PC-9 (cell line): ENCODE data around the gene HIGD1B. TPM values are rescaled to one million over a fixed set of nuclear protein-coding genes. Genes with fewer than 3 reads are reported as not detected.

ENCODE experiments used
- BruUV-seq: library from RNA; stranded (reverse); fragments of 400-500 nt; replicated peaks from 2 replicates; lab custom pipeline; 2021; lab: Mats Ljungman, UMichigan
- CTCF ChIA-PET: fragments of 300-600 bp; sonication (Branson Sonifier 250); formaldehyde crosslinking; loops from one replicate; lab custom pipeline; 2022; ENCODE audit warnings: antibody characterized with exemption; lab: Charles Lee
- POLR2A ChIA-PET: fragments of 300-600 bp; sonication (Branson Sonifier 250); formaldehyde crosslinking; loops from one replicate; lab custom pipeline; 2022; ENCODE audit warnings: antibody characterized with exemption; ENCODE audit not compliant: unreplicated experiment; lab: Charles Lee
- DNase-seq, 2 experiments: peaks; one replicate each; pipeline versions ENCODE4 v3.0.0 to v3.0.0-alpha.2; 2015 to 2022; ENCODE audit warnings: mixed read lengths in 1 of 2
- H2AFZ ChIP-seq: fragments of 200-600 bp; sonication (generic); 2 replicates; pipeline ENCODE4 v1.8.1; 2017; ENCODE audit warnings: antibody characterized with exemption
- H3F3A ChIP-seq: fragments of 200-600 bp; sonication (generic); 2 replicates; pipeline ENCODE4 v1.8.1; 2017; ENCODE audit warnings: antibody characterized with exemption, mild to moderate bottlenecking, low read depth; ENCODE audit not compliant: insufficient read depth
- H3K27ac ChIP-seq: fragments of 200-600 bp; sonication (generic); 2 replicates; pipeline ENCODE4 v1.6.1; 2016; ENCODE audit warnings: mixed run types
- H3K27me3 ChIP-seq: fragments of 200-600 bp; sonication (generic); 2 replicates; pipeline ENCODE4 v1.6.1; 2016; ENCODE audit warnings: low read depth, mixed run types; ENCODE audit not compliant: insufficient read depth
- H3K36me3 ChIP-seq: fragments of 200-600 bp; sonication (generic); 2 replicates; pipeline ENCODE4 v1.6.1; 2016; ENCODE audit warnings: low read depth, mixed run types
- H3K4me1 ChIP-seq: fragments of 200-600 bp; sonication (generic); replicated peaks from 2 replicates; pipeline ENCODE4 v1.6.1; 2016; ENCODE audit warnings: mixed run types; ENCODE audit not compliant: insufficient read depth
- H3K4me2 ChIP-seq: fragments of 200-600 bp; sonication (generic); 2 replicates; pipeline ENCODE4 v1.6.1; 2017; ENCODE audit warnings: mixed run types
- H3K4me3 ChIP-seq: fragments of 200-600 bp; sonication (generic); 2 replicates; pipeline ENCODE4 v1.6.1; 2016; ENCODE audit warnings: mixed run types
- H3K79me2 ChIP-seq: fragments of 200-600 bp; sonication (generic); 2 replicates; pipeline ENCODE4 v1.6.1; 2017; ENCODE audit warnings: low read depth, mixed run types
- H3K9me2 ChIP-seq: fragments of 200-600 bp; sonication (generic); 2 replicates; pipeline ENCODE4 v1.8.1; 2017; ENCODE audit warnings: mild to moderate bottlenecking; ENCODE audit not compliant: insufficient read depth
- H3K9me3 ChIP-seq: fragments of 200-600 bp; sonication (generic); 2 replicates; pipeline ENCODE4 v1.8.1; 2016; ENCODE audit warnings: low read depth; ENCODE audit not compliant: insufficient read depth
- H4K20me1 ChIP-seq: fragments of 200-600 bp; sonication (generic); 2 replicates; pipeline ENCODE4 v1.8.1; 2017; ENCODE audit not compliant: insufficient read depth
- EZH2 ChIP-seq: fragments of 200-600 bp; sonication (generic); IDR thresholded peaks from 2 replicates; pipeline ENCODE4 v1.8.0; 2017; ENCODE audit warnings: antibody characterized with exemption, low read depth
- intact Hi-C: fragments of 100-400 bp; cut with micrococcal nuclease; formaldehyde crosslinking; loops from one replicate; pipeline ENCODE4 v1.10.0; 2022; ENCODE audit not compliant: unreplicated experiment
- total RNA-seq: library from RNA; stranded (reverse); gene quantifications from 2 replicates; pipeline ENCODE4 v1.2.3, GENCODE V29; 2021
- TF ChIP-seq, protein P1 (sequence below): fragments of 200-600 bp; sonication (generic); conservative IDR thresholded peaks from 2 replicates; pipeline ENCODE4 v1.6.1; 2017; ENCODE audit warnings: mixed run types, antibody characterized with exemption, mild to moderate bottlenecking, moderate library complexity

Gene HIGD1B
- total RNA-seq, 1 experiment from 2014 or later, result not detected

GRCh38 chr17:44840936-44841335, 6.7 kb upstream of the HIGD1B start:
- Histone ChIP-seq H3K4me2 (no peak overlapping the region), H3K9me2 (no peaks in the 10 kb centered on the region), H3K27ac (no peak overlapping the region), H4K20me1 (no peaks in the 10 kb centered on the region), H3K4me3 (no peak overlapping the region), H3K9me3 (no peaks in the 10 kb centered on the region), H3F3A (peaks cover 12% of the 10 kb centered on the region; the same call in 1 of the 2 replicates), H3K4me1 (peaks cover 8% of the 10 kb centered on the region), H3K79me2 (no peaks in the 10 kb centered on the region), H2AFZ (no peak overlapping the region), H3K36me3 (no peaks in the 10 kb centered on the region), H3K27me3 (no peaks in the 10 kb centered on the region)
- DNase-seq, result no peak
- intact Hi-C loops, result no loop called here
- TF ChIP-seq EZH2, result no peak
- TF ChIP-seq, protein P1, sequence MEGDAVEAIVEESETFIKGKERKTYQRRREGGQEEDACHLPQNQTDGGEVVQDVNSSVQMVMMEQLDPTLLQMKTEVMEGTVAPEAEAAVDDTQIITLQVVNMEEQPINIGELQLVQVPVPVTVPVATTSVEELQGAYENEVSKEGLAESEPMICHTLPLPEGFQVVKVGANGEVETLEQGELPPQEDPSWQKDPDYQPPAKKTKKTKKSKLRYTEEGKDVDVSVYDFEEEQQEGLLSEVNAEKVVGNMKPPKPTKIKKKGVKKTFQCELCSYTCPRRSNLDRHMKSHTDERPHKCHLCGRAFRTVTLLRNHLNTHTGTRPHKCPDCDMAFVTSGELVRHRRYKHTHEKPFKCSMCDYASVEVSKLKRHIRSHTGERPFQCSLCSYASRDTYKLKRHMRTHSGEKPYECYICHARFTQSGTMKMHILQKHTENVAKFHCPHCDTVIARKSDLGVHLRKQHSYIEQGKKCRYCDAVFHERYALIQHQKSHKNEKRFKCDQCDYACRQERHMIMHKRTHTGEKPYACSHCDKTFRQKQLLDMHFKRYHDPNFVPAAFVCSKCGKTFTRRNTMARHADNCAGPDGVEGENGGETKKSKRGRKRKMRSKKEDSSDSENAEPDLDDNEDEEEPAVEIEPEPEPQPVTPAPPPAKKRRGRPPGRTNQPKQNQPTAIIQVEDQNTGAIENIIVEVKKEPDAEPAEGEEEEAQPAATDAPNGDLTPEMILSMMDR, result no peak
- ChIA-PET CTCF (no interaction called here), POLR2A (interaction anchor here (0.7 kb wide), 1 partner anchor 65 kb away, joined by 9 read pairs; no protein-coding TSS in a partner anchor)
- no TSS peak for BruUV-seq

GRCh38 chr17:44842748-44843147, 4.9 kb upstream of the HIGD1B start:
- CTCF ChIA-PET, result no interaction called here
- no peak for TF ChIP-seq EZH2
- TF ChIP-seq, protein P1, result no peak

DNA sequence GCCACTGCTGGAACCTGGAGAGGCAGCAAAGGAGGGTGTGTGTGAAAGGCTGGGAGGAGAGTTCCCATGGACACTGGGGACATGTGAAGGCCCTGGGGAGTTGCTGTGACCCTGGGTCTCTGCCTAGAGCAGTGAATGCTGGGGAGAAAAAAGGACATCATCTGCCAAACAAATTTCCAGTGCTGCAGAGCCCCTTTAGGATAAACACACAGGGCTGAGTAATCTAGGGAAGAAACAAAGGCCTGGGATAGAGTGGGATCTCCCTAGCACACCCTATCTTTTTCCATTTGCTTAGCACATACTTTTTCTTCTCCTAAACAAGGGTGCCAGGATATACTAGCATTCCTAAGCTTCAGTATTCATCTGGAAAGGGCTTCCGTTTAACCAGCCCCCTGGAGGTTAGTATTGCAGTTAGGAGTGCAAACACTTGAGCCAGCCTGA, 3.3 kb upstream of the HIGD1B start:
- CTCF ChIA-PET, result no interaction called here
- no TSS peak for BruUV-seq

More at GRCh38 chr17:44842748-44843147, 4.9 kb upstream of the HIGD1B start:
- Histone ChIP-seq H2AFZ (no peak overlapping the region), H4K20me1 (no peaks in the 10 kb centered on the region), H3K27me3 (no peaks in the 10 kb centered on the region), H3K4me2 (no peak overlapping the region), H3F3A (peaks cover 2% of the 10 kb centered on the region; the same call in 1 of the 2 replicates), H3K9me3 (no peaks in the 10 kb centered on the region), H3K36me3 (no peaks in the 10 kb centered on the region), H3K79me2 (no peaks in the 10 kb centered on the region), H3K4me3 (no peak overlapping the region), H3K27ac (no peak overlapping the region), H3K4me1 (no peaks in the 10 kb centered on the region), H3K9me2 (no peaks in the 10 kb centered on the region)
- intact Hi-C loops, result no loop called here
- DNase-seq, result no peak
- POLR2A ChIA-PET, result no interaction called here
- no TSS peak for BruUV-seq

More for the DNA sequence above, 3.3 kb upstream of the HIGD1B start:
- no peaks in the 10 kb centered on the region for H3K9me3 ChIP-seq
- H3K4me3 ChIP-seq, result no peak overlapping the region
- no peak for DNase-seq
- H3K79me2 ChIP-seq, result no peaks in the 10 kb centered on the region
- no peaks in the 10 kb centered on the region for H3K36me3 ChIP-seq
- H3K27me3 ChIP-seq, result no peaks in the 10 kb centered on the region
- no peaks in the 10 kb centered on the region for H4K20me1 ChIP-seq
- no peak overlapping the region for H3K4me2 ChIP-seq
- POLR2A ChIA-PET, result no interaction called here
- H3K4me1 ChIP-seq, result no peaks in the 10 kb centered on the region
- no peaks in the 10 kb centered on the region for H3K9me2 ChIP-seq
- TF ChIP-seq, protein P1, result no peak
- no peak for TF ChIP-seq EZH2
- no peaks in the 10 kb centered on the region; the same call in 1 of the 2 replicates for H3F3A ChIP-seq
- intact Hi-C loops, result no loop called here
- no peak overlapping the region for H2AFZ ChIP-seq
- H3K27ac ChIP-seq, result no peak overlapping the region
